ENCODE data around the gene PARD3B.

- no peak for TF ChIP-seq PRDM15 (CRISPR knock-in tag; IDR thresholded peaks at IDR 0.05)
- TF ChIP-seq SREBF2 (IDR thresholded peaks at IDR 0.05; ENCODE audit: low read length), result no peak
- TF ChIP-seq EP300 (IDR thresholded peaks at IDR 0.05; ENCODE audit: borderline replicate concordance in 1 of 2, control insufficient read depth in 1 of 2, low read depth in 2 of 2, low read length in 2 of 2), result no peak
- no peak for TF ChIP-seq POLR2AphosphoS5 (IDR thresholded peaks at IDR 0.05; ENCODE audit: low read length)
Measured at GRCh38 chr2:204914708-204915107, 369.4 kb downstream of the PARD3B start.
